Measurements from ENCODE around the gene RBM12.

DNA sequence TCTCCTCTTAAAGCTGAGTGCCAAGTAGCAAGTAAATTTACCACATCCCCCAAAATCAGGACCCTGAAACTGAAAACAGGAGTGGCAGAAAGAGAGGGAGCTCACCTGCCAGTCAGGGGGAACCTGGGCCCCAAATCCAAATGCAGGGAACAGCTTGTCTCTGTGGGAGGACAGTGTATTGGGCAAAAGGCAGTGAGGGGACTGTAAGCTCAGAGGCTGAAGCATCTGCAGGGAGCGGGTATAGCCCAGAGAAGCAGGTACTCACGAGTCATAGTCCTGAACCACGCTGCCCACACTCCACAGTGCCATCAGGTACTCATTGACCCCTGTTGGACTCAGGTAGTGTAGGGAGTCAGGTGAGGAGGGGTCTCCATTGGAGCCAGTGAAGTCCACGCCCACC lies 34.1 kb downstream of the RBM12 start:
- TF ChIP-seq, protein P1, sequence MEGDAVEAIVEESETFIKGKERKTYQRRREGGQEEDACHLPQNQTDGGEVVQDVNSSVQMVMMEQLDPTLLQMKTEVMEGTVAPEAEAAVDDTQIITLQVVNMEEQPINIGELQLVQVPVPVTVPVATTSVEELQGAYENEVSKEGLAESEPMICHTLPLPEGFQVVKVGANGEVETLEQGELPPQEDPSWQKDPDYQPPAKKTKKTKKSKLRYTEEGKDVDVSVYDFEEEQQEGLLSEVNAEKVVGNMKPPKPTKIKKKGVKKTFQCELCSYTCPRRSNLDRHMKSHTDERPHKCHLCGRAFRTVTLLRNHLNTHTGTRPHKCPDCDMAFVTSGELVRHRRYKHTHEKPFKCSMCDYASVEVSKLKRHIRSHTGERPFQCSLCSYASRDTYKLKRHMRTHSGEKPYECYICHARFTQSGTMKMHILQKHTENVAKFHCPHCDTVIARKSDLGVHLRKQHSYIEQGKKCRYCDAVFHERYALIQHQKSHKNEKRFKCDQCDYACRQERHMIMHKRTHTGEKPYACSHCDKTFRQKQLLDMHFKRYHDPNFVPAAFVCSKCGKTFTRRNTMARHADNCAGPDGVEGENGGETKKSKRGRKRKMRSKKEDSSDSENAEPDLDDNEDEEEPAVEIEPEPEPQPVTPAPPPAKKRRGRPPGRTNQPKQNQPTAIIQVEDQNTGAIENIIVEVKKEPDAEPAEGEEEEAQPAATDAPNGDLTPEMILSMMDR (IDR thresholded peaks at IDR 0.05; ENCODE audit: extremely low read depth in 1 of 2, insufficient read depth in 1 of 2, low read depth in 1 of 2, low read length in 2 of 2): no peak
- TF ChIP-seq EZH2 (IDR thresholded peaks at IDR 0.05; ENCODE audit: borderline replicate concordance, low read depth, low read length, severe bottlenecking): no peak
- no peak for TF ChIP-seq POLR2AphosphoS5 (IDR thresholded peaks at IDR 0.05; ENCODE audit: insufficient read depth, low read depth, low read length)
- no peak for TF ChIP-seq MYC (IDR thresholded peaks at IDR 0.05; ENCODE audit: low read depth, low read length)
- no peak for TF ChIP-seq POLR2A (IDR thresholded peaks at IDR 0.05; ENCODE audit: low read depth, low read length)
- no peak for TF ChIP-seq JUN (IDR thresholded peaks at IDR 0.05; ENCODE audit: borderline replicate concordance, insufficient read depth, insufficient read length, low read depth)
- TF ChIP-seq FOS (IDR thresholded peaks at IDR 0.05; ENCODE audit: borderline replicate concordance, insufficient read depth, low read length): no peak
- TF ChIP-seq, protein P2, sequence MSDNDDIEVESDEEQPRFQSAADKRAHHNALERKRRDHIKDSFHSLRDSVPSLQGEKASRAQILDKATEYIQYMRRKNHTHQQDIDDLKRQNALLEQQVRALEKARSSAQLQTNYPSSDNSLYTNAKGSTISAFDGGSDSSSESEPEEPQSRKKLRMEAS (IDR thresholded peaks at IDR 0.05; ENCODE audit: insufficient read depth, insufficient read length): no peak
- TF ChIP-seq GATA2 (IDR thresholded peaks at IDR 0.05; ENCODE audit: insufficient read depth, insufficient read length, low read depth, low read length): no peak

Measured in endothelial cell of umbilical vein (primary cell).